GM21390 (cell line): ENCODE measurements around the gene TRAFD1.

Source experiments
- ATAC-seq: cut with Tn5 transposase; IDR thresholded peaks from one replicate; pipeline ENCODE4 v1.9.1; 2021; ENCODE audit not compliant: unreplicated experiment

TRAFD1 gene

GRCh38 chr12:112198120-112198733 is 72.9 kb downstream of the TRAFD1 start:
- ATAC-seq: no peak

GRCh38 chr12:112199136-112199535 is 73.8 kb downstream of the TRAFD1 start:
- ATAC-seq: no peak
